ENCODE data around the gene LRRC18.

The LRRC18 gene

GRCh38 chr10:48945441-48946130 lies 5.9 kb upstream of the LRRC18 start:
- no peak for DNase-seq

DNA sequence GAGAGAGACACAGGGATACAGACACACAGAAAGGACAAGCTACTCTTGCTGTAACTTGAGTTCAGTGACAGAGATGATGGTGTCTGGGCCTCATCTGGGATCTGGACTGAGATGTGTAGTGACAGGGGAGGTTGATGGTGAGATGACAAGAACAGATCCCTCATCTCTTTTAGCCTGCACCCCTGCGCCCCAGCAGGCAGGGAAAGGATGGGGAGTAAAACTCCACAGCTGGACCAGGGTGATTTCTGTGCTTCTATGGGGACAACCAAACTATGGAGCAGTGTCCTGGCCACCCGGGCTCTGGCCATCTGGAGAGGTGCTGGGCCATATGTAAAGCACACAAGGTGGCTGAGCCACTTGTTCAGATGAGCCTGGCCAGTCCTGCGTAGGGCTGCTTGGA lies 4.5 kb upstream of the LRRC18 start:
- DNase-seq = no peak

- no peak for DNase-seq
Observed at GRCh38 chr10:48943096-48943495, 3.5 kb upstream of the LRRC18 start.

DNA sequence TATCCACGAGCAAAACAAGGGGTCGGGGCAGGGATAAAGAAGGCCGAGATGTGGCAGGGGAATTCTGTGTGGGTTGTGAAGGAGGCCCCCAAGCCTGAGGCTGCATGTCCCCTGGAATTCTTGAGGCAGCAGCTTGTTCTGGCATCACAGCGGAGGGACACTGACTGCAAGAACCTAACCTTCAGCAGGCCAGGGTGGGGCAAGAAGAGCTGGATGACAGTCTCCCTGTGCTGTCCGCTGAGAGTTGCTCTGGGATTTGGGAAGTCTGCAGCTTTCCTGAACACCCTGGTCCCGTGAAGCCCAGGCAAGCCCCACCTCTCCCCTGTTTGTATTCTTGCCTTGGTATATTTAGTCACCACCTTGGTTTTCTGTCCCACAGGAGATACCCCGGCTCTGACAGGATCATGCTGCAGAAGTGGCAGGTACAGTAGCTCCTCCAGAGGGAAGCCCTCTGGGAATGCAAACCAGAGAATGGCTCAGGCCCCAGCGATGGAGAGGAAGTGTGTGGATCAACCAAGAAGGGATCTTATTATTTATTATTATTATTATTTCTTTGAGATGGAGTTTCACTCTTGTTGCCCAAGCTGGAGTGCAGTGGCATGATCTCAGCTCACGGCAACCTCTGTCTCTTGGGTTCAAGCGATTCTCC lies 1.9 kb upstream of the LRRC18 start:
- DNase-seq = no peak

- no peak for DNase-seq
Observed at GRCh38 chr10:48940958-48941357, 1.3 kb upstream of the LRRC18 start.

DNA sequence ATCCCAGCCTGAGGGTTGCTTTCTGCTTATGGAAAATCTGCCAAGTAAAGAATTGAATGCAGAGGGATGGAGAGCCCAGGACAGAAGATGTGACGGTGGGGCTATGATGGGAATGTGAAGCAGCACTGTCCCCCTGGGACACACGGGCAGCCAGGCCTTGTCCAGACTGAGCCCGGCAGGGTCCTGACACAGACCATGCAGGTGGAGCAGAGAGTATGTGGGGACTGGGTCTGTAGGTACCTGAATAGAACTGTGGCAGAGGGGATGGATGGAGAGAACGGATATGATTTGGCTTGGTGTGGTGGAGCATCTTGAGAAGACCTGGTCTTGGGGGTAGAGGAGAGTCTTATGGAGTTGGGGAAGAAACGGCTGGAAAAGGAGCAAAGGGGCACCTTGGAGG lies 732 bp upstream of the LRRC18 start:
- no peak for DNase-seq

- DNase-seq = no peak
Observed at GRCh38 chr10:48938990-48939536, 577 bp downstream of the LRRC18 start.

GRCh38 chr10:48938281-48938680 lies 1.4 kb downstream of the LRRC18 start:
- no peak for DNase-seq

- DNase-seq = no peak
Observed at GRCh38 chr10:48937796-48938195, 1.8 kb downstream of the LRRC18 start.

DNA sequence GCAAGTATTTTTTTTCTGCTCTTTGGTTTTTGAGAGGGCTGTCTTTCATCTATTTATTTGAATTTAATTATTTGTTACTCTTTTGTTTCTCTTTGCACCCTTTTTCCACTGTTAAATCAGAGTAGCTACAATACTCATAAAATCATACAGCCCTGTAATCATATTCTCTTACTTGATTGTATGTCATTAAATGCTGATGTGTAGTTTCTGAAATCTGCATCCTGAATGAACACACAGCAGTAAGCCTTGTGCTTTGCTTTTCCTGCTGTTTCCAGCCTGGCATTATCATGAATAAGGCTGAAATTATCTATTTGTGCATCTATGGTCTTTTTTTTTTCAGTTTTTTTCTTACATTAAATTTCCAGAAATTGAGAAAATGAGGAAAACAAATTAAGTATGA lies 4.1 kb downstream of the LRRC18 start:
- no peak for DNase-seq

- no peak for DNase-seq
Observed at GRCh38 chr10:48934672-48935501, 4.8 kb downstream of the LRRC18 start.

- no peak for DNase-seq
Observed at GRCh38 chr10:48932831-48933664, 6.6 kb downstream of the LRRC18 start.

GRCh38 chr10:48931188-48931587 lies 8.5 kb downstream of the LRRC18 start:
- no peak for DNase-seq

DNA sequence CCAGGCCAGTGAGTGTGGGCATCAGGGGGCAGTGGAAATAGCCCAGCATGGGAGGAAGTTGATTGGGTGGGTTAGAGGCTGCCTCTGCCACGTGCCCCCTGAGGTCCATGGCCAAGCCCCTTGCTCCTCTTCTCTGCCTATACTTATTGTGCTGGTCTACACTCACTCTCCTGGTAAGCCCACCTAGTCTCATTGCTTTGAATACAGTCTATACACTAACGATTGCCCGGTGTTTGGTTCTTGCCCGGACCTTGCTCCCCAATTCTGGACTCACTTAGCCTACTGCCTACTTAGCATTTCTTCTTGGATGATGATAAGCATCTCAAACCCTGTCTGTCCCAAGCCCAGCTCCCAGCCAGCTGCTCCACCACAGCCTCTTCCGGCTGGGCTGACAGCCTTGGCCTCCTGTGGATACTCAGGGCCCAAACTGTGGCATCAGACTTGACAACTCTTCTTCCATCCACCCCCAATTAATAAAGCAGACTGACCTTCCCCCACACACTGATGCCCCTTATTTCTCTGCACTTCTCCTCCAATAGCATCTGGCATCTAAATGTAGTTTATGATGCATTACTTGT lies 10.1 kb downstream of the LRRC18 start:
- no peak for DNase-seq

DNA sequence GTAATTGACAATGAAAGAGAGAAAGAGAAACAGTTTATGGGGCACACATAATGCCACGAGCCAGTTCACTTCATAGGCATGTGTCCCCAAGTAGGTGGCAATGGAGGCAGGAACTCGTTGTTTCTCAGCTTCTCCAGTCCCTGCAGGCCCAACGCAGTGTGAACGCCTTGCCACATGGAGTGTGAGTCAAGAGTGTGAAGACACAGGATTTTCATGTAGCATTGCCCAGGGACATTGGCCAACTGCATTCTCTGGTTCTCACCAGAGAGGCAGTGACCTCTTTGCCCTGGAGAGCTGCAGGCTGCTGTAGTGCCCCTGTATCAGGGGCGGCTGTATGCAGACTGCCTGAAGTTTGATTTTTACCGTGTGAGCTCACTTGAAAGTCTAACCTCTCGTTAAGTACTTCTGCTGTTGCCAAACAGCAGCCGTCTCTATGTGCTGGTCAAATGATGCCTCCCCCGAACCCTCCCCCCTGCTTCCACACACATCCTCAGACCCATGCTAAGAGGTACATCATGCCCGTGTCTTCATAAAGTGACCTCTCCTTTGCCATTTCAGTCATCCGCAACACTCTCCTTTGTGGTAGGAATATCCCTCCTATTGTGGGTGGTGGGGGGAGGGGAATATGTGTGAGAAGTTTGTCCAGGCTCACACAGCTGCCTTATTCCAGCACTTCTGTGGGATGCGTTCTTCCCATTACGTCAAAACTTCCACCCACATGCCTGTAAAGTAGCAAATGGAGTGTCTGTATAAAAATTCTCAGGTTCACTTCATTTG lies 12.7 kb downstream of the LRRC18 start:
- no peak for DNase-seq

DNA sequence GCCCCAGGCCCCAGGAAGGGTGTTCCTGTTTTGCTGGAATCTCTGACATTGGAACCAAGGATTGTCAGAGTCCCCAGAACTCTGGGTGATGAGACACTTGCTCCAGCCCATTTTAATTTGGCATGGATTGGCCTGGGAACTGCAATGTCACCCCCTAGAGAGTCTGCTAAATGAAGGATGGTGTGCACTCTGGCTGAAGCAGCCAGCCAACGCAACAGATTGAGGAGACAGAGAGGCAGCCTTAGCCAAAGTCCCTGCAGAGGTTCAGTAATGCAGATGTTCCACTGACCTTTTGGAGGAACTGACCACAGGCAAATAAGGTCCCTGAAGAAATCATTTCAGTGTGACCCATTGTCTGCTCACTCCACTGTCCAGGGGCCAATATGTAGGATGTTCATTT lies 13.4 kb downstream of the LRRC18 start:
- DNase-seq = no peak

GRCh38 chr10:48924988-48925387 lies 14.7 kb downstream of the LRRC18 start:
- DNase-seq = no peak

- no peak for DNase-seq
Observed at GRCh38 chr10:48923748-48924147, 15.9 kb downstream of the LRRC18 start.

DNA sequence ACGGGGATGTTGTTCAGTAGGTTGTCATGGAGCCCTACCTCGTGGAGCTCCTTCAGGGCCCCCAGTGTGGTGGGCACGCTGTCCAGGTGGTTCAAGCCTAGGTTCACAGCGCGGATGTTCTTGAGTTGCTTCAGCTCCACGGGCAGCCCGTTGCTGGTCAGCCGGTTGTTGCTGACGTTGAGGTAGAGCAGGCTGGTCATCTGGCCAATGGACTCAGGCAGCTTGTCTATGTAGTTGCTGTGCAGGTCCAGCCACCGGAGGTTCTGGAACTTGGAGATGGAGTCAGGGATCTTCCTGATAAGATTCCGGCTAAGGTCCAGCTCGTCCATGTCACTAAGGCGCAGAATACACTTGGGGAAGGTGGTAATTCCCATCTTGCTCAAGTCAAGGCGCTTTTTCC lies 26.0 kb downstream of the LRRC18 start:
- DNase-seq = no peak

GRCh38 chr10:48910548-48910947 lies 29.1 kb downstream of the LRRC18 start:
- DNase-seq = peak; percentile 3

GRCh38 chr10:48907730-48908129 lies 31.9 kb downstream of the LRRC18 start:
- DNase-seq = no peak

DNA sequence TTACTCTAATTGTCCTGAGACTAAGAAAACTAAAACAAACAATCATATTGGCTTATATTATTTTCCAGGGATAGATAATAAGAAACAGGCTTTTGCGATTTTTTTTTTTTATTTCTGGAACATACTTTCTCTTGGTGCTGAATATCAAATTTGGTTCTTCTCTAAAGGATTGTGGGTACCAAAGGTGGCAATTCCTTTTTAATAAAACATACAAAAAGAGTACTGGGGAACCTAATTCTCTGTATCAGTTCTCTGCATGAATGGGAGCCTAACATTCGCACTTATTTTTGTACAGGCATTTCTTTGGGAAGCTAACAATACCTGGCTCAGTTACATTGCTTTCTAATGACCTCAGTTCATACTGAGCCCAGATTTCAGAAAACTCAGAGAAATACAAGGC lies 32.8 kb downstream of the LRRC18 start:
- no peak for DNase-seq

Measured in hematopoietic multipotent progenitor cell treated with erythropoietin and hydrocortisone succinate and interleukin-3 and kit ligand, for 6 days (in vitro differentiated cells).